B cell (primary cell): ENCODE results near the gene HBB. TPM values are rescaled to one million over a fixed set of nuclear protein-coding genes. Genes with fewer than 3 reads are reported as not detected.

Experiments used
- ATAC-seq: fragments of 200-7000 bp; cut with Tn5 transposase; one replicate; pipeline ENCODE4 v1.10.0; 2021; ENCODE audit warnings: low read depth, mild to moderate bottlenecking, moderate number of reproducible peaks, moderate library complexity
- CTCF ChIA-PET: fragments of 350-600 bp; sonication (Branson Sonifier 250); formaldehyde crosslinking; loops from one replicate; lab custom pipeline; 2021; ENCODE audit warnings: antibody characterized with exemption, inconsistent platforms; lab: Charles Lee
- POLR2A ChIA-PET: fragments of 350-600 bp; sonication (Branson Sonifier 250); formaldehyde crosslinking; loops from one replicate; lab custom pipeline; 2021; ENCODE audit warnings: antibody characterized with exemption; lab: Charles Lee
- DNase-seq: peaks from one replicate; pipeline ENCODE4 v3.0.0; 2013
- H2AFZ ChIP-seq: 2 replicates; pipeline ENCODE4 v1.6.1; 2012; ENCODE audit warnings: mild to moderate bottlenecking, low read depth, low read length; ENCODE audit not compliant: insufficient read depth, poor library complexity, severe bottlenecking
- H3K27ac ChIP-seq, 2 donors: 1 replicate in 1 of 2; 2 replicates in 1 of 2; pipeline ENCODE4 v1.5.1; 2012 to 2013; ENCODE audit warnings: low read length in 2 of 2, mild to moderate bottlenecking in 2 of 2, moderate library complexity in 1 of 2
- H3K27me3 ChIP-seq, 4 experiments: fragments of 200-600 bp in 1 of 4; sonication (generic) in 1 of 4; replicated peaks in 1 of 4; 1 replicate in 2 of 4; 2 replicates in 2 of 4; pipeline versions ENCODE4 v1.6.1 to v1.7.0; 2013 to 2016; ENCODE audit warnings: low read length in 3 of 4, mild to moderate bottlenecking in 2 of 4, mixed read lengths in 1 of 4, moderate library complexity in 1 of 4; ENCODE audit not compliant: insufficient read depth in 4 of 4, control insufficient read depth in 3 of 4; ENCODE audit errors: control extremely low read depth in 1 of 4
- H3K36me3 ChIP-seq, 2 experiments: replicated peaks in 1 of 2; 1 replicate in 1 of 2; 2 replicates in 1 of 2; pipeline versions ENCODE4 v1.6.1 to v1.7.1; 2013; ENCODE audit warnings: low read length in 1 of 2; ENCODE audit not compliant: insufficient read depth in 2 of 2, control insufficient read depth in 1 of 2; ENCODE audit errors: control extremely low read depth in 1 of 2, extremely low read depth in 1 of 2
- H3K4me1 ChIP-seq, 2 donors: fragments of 200-600 bp in 1 of 2; sonication (generic) in 1 of 2; 1 replicate in 1 of 2; 2 replicates in 1 of 2; pipeline versions ENCODE4 v1.5.1 to v1.6.1; 2013 to 2017; ENCODE audit warnings: low read length in 2 of 2; ENCODE audit not compliant: control insufficient read depth in 2 of 2, insufficient read depth in 2 of 2
- H3K4me2 ChIP-seq: replicated peaks from 2 replicates; pipeline ENCODE3; 2012; ENCODE audit warnings: mild to moderate bottlenecking, low read depth, low read length; ENCODE audit not compliant: poor library complexity, severe bottlenecking
- H3K4me3 ChIP-seq, 5 experiments: fragments of 200-600 bp in 1 of 5; sonication (generic) in 1 of 5; 1 replicate in 3 of 5; 2 replicates in 2 of 5; pipeline versions ENCODE4 v1.5.1 to v1.7.0; 2011 to 2016; ENCODE audit warnings: low read length in 4 of 5, mild to moderate bottlenecking in 4 of 5, low read depth in 2 of 5, control low read depth in 1 of 5, moderate library complexity in 1 of 5; ENCODE audit not compliant: insufficient read depth in 1 of 5; ENCODE audit errors: control extremely low read depth in 1 of 5, extremely low read depth in 1 of 5
- H3K79me2 ChIP-seq: fragments of 200-600 bp; sonication (generic); one replicate; pipeline ENCODE4 v1.6.0; 2016; ENCODE audit warnings: low read length; ENCODE audit not compliant: control insufficient read depth, insufficient read depth
- H3K9ac ChIP-seq: fragments of 200-600 bp; sonication (generic); 2 replicates; pipeline ENCODE4 v1.6.1; 2017; ENCODE audit warnings: mild to moderate bottlenecking, low read length, moderate library complexity
- H3K9me3 ChIP-seq, 3 donors: one replicate each; pipeline versions ENCODE4 v1.6.1 to v1.7.1; 2013; ENCODE audit warnings: low read length in 2 of 3; ENCODE audit not compliant: control insufficient read depth in 2 of 3, insufficient read depth in 1 of 3; ENCODE audit errors: control extremely low read depth in 1 of 3
- H4K20me1 ChIP-seq: 2 replicates; pipeline ENCODE4 v1.6.0; 2012; ENCODE audit warnings: mild to moderate bottlenecking, low read length; ENCODE audit not compliant: insufficient read depth, control insufficient read depth, poor library complexity, severe bottlenecking
- H3K27ac Mint-ChIP-seq: one replicate; pipeline ENCODE4 v1.8.0; 2021; ENCODE audit warnings: mixed read lengths
- H3K27me3 Mint-ChIP-seq: one replicate; pipeline ENCODE4 v1.8.0; 2021; ENCODE audit warnings: mixed read lengths
- H3K4me1 Mint-ChIP-seq: one replicate; pipeline ENCODE4 v1.8.0; 2021; ENCODE audit warnings: mixed read lengths
- H3K4me3 Mint-ChIP-seq: one replicate; pipeline ENCODE4 v1.8.0; 2021; ENCODE audit warnings: mixed read lengths
- H3K9me3 Mint-ChIP-seq: one replicate; pipeline ENCODE4 v1.8.0; 2022; ENCODE audit warnings: mixed read lengths; ENCODE audit not compliant: insufficient read depth
- CTCF ChIP-seq: fragments of 200-600 bp; IDR thresholded peaks from one replicate; pipeline ENCODE4 v1.8.0; 2022; ENCODE audit warnings: antibody characterized with exemption, mild to moderate bottlenecking
- EZH2 ChIP-seq: IDR thresholded peaks from 2 replicates; pipeline ENCODE4 v1.6.1; 2012; ENCODE audit warnings: borderline replicate concordance, low read depth, mild to moderate bottlenecking, moderate library complexity, low read length; ENCODE audit not compliant: insufficient read depth, poor library complexity, severe bottlenecking
- WGBS: methylation state at CpG from one replicate; pipeline ENCODE4 v1.1.5; 2013; ENCODE audit warnings: missing lambda C conversion rate; ENCODE audit not compliant: insufficient coverage; 5-methylcytosine and 5-hydroxymethylcytosine counted together
- intact Hi-C: fragments of 100-400 bp; cut with micrococcal nuclease; formaldehyde crosslinking; loops from one replicate; pipeline ENCODE4 v1.10.0; 2022
- polyA plus RNA-seq: library from polyadenylated mRNA; depleted of rRNA; stranded (reverse); fragments of >200 nt; gene quantifications from 2 replicates; pipeline ENCODE4 v1.2.3, GENCODE V29; 2012
- total RNA-seq, 2 donors: library from RNA; stranded (reverse); fragments of 120-200 nt in 1 of 2; gene quantifications; 1 replicate in 1 of 2; 2 replicates in 1 of 2; pipeline versions ENCODE4 v1.2.3 to v1.2.4, GENCODE V29; 2013 to 2022

HBB gene
- total and polyA plus RNA-seq, 2 donors (not counting 1 experiment from before 2014, with no cell fraction given): 69.7 to 385 TPM

DNA sequence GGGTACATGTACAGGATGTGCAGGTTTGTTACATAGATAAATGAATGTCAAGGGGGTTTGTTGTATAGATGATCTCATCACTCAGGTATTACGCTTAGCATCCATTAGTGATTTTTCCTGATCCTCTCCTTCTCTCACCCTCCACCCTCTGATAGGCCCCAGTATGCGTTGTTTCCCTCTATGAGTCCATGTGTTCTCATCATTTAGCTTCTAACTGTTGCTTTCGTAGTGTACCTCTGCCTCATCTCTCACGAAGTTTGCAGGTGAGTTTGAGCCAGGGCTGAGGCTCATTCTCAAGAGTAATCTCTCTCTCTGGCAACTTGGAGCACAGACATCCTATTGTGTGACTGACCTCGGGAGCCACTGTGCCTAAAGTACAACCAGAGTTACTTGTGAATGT lies 47.5 kb upstream of the HBB start:
- no peak overlapping the region for H3K27ac Mint-ChIP-seq
- no peaks in the 10 kb centered on the region for H3K4me1 Mint-ChIP-seq
- Histone ChIP-seq H2AFZ (no peak overlapping the region), H4K20me1 (no peaks in the 10 kb centered on the region), H3K4me3 (no peak overlapping the region), H3K4me2 (no peak overlapping the region), H3K4me1 (no peaks in the 10 kb centered on the region), H3K27ac (no peak overlapping the region), H3K27me3 (peaks cover 0 to 2% (median 0%) of the 10 kb centered on the region in 4 experiments), H3K79me2 (no peaks in the 10 kb centered on the region), H3K36me3 (no peaks in the 10 kb centered on the region), H3K9me3 (no peaks in the 10 kb centered on the region), H3K9ac (no peak overlapping the region)
- H3K4me3 Mint-ChIP-seq: no peak overlapping the region
- ATAC-seq: no peak
- H3K9me3 Mint-ChIP-seq: no peaks in the 10 kb centered on the region
- POLR2A ChIA-PET: no interaction called here
- TF ChIP-seq EZH2: no peak
- H3K27me3 Mint-ChIP-seq: no peaks in the 10 kb centered on the region
- no peak for DNase-seq
- CTCF ChIA-PET: no interaction called here
- WGBS: 97% methylated on average over 3 of the region's 5 CpGs
- intact Hi-C loops: no loop called here

DNA sequence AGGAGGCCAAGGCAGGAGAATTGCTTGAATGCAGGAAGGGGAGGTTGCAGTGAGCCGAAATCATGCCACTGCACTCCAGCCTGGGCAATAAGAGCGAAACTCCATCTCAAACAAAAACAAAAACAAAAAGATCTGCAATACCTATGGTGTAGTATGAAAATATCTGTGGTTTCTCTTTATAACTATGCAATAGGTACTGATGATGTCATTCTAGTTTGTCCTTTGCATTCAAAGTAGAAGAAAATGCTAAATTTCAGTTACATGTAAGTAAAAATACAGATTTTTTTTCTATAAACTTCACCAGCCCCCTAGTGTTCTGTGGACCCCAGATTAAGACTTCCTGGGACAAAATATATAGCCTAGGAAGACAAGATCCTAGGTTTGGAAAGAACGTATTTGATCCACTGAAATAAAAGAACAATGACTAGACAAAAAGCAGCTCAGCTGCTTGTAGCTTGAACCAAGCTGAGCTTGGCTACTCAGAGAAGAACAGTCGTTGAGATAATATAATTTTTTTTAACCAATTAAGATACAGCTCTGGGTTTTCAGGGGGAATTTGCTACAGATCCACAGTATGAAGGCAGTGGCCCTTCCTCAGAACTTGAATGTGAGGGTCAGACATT lies 45.6 kb upstream of the HBB start:
- no peaks in the 10 kb centered on the region for H3K9me3 ChIP-seq
- no peaks in the 10 kb centered on the region for H3K36me3 ChIP-seq
- intact Hi-C loops: no loop called here
- ATAC-seq (no peak), DNase-seq (no peak)
- no peak overlapping the region for H3K4me3 ChIP-seq
- WGBS: 100% methylated on average over 1 of the region's 4 CpGs
- H2AFZ ChIP-seq: no peak overlapping the region
- TF ChIP-seq CTCF: no peak
- no peak for TF ChIP-seq EZH2
- Mint-ChIP-seq H3K4me1 (no peaks in the 10 kb centered on the region), H3K27me3 (no peaks in the 10 kb centered on the region), H3K27ac (no peak overlapping the region), H3K9me3 (no peaks in the 10 kb centered on the region), H3K4me3 (no peak overlapping the region)
- H3K9ac ChIP-seq: no peak overlapping the region
- no peaks in the 10 kb centered on the region for H4K20me1 ChIP-seq
- no peaks in the 10 kb centered on the region for H3K4me1 ChIP-seq
- ChIA-PET CTCF (no interaction called here), POLR2A (no interaction called here)
- H3K27me3 ChIP-seq: peaks cover 0 to 2% (median 0%) of the 10 kb centered on the region in 4 experiments
- H3K27ac ChIP-seq: no peak overlapping the region
- no peak overlapping the region for H3K4me2 ChIP-seq
- no peaks in the 10 kb centered on the region for H3K79me2 ChIP-seq
